Measurements from ENCODE around the gene GNG13. TPM values are rescaled to one million over a fixed set of nuclear protein-coding genes. Genes with fewer than 3 reads are reported as not detected.

Gene GNG13
- total RNA-seq, 4 donors from 2014 or later = not detected

DNA sequence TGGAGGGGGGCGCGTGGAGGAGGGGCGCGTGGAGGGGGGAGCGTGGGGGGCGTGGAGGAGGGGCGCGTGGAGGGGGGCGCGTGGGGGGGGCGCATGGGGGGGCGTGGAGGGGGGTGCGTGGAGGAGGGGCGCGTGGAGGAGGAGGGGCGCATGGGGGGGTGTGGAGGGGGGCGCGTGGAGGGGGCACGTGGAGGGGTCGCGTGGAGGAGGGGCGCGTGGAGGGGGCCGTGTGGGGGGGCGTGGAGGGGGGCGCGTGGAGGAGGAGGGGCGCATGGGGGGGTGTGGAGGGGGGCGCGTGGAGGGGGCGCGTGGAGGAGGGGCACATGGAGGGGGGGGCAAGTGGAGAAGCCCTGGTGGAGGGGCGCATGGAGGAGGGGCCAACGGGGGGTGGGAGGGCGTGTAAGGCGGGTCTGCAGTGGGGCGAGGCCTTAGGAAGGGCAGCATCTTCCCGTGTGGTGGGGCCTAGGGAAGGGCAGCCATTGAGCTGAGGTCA is 32.7 kb downstream of the GNG13 start:
- no peaks in the 10 kb centered on the region for H3K36me3 ChIP-seq
- TF ChIP-seq EP300 (IDR thresholded peaks at IDR 0.05) = no peak
- TF ChIP-seq, protein P1, sequence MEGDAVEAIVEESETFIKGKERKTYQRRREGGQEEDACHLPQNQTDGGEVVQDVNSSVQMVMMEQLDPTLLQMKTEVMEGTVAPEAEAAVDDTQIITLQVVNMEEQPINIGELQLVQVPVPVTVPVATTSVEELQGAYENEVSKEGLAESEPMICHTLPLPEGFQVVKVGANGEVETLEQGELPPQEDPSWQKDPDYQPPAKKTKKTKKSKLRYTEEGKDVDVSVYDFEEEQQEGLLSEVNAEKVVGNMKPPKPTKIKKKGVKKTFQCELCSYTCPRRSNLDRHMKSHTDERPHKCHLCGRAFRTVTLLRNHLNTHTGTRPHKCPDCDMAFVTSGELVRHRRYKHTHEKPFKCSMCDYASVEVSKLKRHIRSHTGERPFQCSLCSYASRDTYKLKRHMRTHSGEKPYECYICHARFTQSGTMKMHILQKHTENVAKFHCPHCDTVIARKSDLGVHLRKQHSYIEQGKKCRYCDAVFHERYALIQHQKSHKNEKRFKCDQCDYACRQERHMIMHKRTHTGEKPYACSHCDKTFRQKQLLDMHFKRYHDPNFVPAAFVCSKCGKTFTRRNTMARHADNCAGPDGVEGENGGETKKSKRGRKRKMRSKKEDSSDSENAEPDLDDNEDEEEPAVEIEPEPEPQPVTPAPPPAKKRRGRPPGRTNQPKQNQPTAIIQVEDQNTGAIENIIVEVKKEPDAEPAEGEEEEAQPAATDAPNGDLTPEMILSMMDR (IDR thresholded peaks at IDR 0.05) = no peak
- H3K4me1 ChIP-seq = no peaks in the 10 kb centered on the region
- peaks cover 0 to 26% of the 10 kb centered on the region in 2 donors for H3K27me3 ChIP-seq
- no peak overlapping the region for H3K4me3 ChIP-seq
- WGBS, 2 donors = 62 to 70% methylated on average over 11 to 14 of the region's 38 CpGs
- DNase-seq (ENCODE audit: low spot score in 2 of 2) = no peak
- H3K27ac ChIP-seq = no peak overlapping the region
- H3K9me3 ChIP-seq = no peaks in the 10 kb centered on the region

DNA sequence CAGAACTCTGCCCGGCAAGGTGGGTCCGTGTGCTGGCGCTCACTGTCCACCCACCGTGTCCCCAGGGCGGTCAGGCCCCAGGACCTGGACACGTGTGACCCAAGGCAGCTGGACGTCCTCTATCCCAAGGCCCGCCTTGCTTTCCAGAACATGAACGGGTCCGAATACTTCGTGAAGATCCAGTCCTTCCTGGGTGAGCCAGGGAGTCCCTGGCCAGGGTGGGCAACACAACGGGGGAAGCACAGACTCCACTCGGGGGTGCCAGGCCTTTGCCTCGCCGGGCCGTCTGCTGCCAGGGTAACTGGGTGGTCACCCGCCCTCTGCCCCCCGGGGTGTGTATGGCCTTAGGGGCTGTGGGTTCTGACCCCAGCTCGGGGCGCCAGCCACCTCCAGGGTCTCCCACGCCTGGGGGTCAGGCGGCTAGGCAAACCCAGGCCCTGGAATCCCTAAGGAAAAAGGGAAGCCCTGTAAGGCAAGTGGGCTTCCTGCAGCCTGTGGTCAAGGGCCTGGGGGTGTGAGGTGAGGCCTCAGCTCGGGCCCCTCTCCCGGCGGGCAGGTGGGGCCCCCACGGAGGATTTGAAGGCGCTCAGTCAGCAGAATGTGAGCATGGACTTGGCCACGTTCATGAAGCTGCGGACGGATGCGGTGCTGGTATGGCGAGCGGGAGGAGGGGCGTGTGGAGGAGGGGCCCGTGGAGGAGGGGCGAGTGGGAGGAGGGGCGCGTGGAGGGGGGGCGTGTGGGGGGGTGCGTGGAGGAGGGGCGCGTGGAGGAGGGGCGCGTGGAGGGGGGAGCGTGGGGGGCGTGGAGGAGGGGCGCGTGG is 33.5 kb downstream of the GNG13 start:
- no peak overlapping the region for H3K27ac ChIP-seq
- H3K27me3 ChIP-seq = peaks cover 0 to 31% of the 10 kb centered on the region in 2 donors
- H3K9me3 ChIP-seq = no peaks in the 10 kb centered on the region
- DNase-seq (ENCODE audit: low spot score in 2 of 2) = no peak
- no peak overlapping the region for H3K4me3 ChIP-seq
- no peaks in the 10 kb centered on the region for H3K36me3 ChIP-seq
- TF ChIP-seq POLR2A (IDR thresholded peaks at IDR 0.05) (no peak), EP300 (IDR thresholded peaks at IDR 0.05) (no peak)
- TF ChIP-seq, protein P1 (IDR thresholded peaks at IDR 0.05) = no peak
- 67% methylated on average over 6 to 32 of the region's 48 CpGs for WGBS, 2 donors
- no peaks in the 10 kb centered on the region for H3K4me1 ChIP-seq

DNA sequence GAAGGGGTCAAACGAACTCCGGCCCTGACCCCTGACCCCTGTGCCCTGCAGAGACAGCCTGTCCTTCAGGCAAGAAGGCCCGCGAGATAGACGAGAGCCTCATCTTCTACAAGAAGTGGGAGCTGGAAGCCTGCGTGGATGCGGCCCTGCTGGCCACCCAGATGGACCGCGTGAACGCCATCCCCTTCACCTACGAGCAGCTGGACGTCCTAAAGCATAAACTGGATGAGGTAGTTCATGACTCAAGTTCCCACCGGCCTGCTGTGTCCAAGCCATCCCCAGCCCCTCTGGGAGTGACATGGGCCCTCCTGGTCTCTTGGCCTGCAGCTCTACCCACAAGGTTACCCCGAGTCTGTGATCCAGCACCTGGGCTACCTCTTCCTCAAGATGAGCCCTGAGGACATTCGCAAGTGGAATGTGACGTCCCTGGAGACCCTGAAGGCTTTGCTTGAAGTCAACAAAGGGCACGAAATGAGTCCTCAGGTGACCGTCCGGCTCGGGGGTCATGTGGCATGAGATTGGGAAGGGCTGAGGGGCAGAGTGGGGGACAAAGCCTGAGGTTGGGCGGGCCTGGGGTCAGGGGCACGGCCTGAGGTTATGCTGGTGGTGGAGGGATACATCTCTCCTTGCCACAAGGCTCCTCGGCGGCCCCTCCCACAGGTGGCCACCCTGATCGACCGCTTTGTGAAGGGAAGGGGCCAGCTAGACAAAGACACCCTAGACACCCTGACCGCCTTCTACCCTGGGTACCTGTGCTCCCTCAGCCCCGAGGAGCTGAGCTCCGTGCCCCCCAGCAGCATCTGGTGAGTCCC is 34.3 kb downstream of the GNG13 start:
- TF ChIP-seq EP300 (IDR thresholded peaks at IDR 0.05) = no peak
- TF ChIP-seq, protein P1 (IDR thresholded peaks at IDR 0.05) = no peak
- no peak for TF ChIP-seq POLR2A (IDR thresholded peaks at IDR 0.05)
- Histone ChIP-seq H3K9me3 (no peaks in the 10 kb centered on the region), H3K27ac (no peak overlapping the region), H3K36me3 (no peaks in the 10 kb centered on the region), H3K27me3 (peaks cover 0 to 31% of the 10 kb centered on the region in 2 donors), H3K4me3 (no peak overlapping the region), H3K4me1 (no peaks in the 10 kb centered on the region)
- 78 to 82% methylated on average over 21 to 27 of the region's 29 CpGs for WGBS, 2 donors
- DNase-seq (ENCODE audit: low spot score in 2 of 2) = no peak

DNA sequence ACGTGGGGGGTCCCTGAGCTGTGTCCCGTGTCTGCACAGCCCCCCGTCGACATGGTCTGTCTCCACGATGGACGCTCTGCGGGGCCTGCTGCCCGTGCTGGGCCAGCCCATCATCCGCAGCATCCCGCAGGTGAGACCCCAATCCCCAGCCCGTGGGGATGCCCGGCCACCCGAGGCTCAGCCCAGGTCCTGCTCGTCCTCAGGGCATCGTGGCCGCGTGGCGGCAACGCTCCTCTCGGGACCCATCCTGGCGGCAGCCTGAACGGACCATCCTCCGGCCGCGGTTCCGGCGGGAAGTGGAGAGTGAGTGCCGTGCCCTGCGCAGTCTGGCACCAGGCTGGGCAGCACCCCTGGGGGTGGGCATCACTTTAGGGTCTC is 35.1 kb downstream of the GNG13 start:
- Histone ChIP-seq H3K27ac (no peak overlapping the region), H3K9me3 (no peaks in the 10 kb centered on the region), H3K4me1 (no peaks in the 10 kb centered on the region), H3K36me3 (no peaks in the 10 kb centered on the region), H3K4me3 (no peak overlapping the region), H3K27me3 (peaks cover 0 to 26% of the 10 kb centered on the region in 2 donors)
- TF ChIP-seq EP300 (IDR thresholded peaks at IDR 0.05) (no peak), POLR2A (IDR thresholded peaks at IDR 0.05) (no peak)
- TF ChIP-seq, protein P1 (IDR thresholded peaks at IDR 0.05) = no peak
- 89% methylated on average over 19 of the region's 29 CpGs; no CpG with 5 or more reads in 1 of the 2 donors for WGBS, 2 donors
- DNase-seq (ENCODE audit: low spot score in 2 of 2) = no peak

All from tibial nerve (tissue), 4 donors.